HepG2 (cell line): ENCODE data around the gene DYNC2LI1. TPM values are rescaled to one million over a fixed set of nuclear protein-coding genes. Genes with fewer than 3 reads are reported as not detected.

Source experiments
- ATAC-seq: fragments of 200-7000 bp; cut with Tn5 transposase; 3 replicates; pipeline ENCODE4 v1.9.1; 2020; ENCODE audit warnings: mild to moderate bottlenecking, moderate library complexity
- BruUV-seq: library from RNA; stranded (reverse); fragments of 400-500 nt; replicated peaks from 2 replicates; lab custom pipeline; 2021; lab: Mats Ljungman, UMichigan
- CTCF ChIA-PET: fragments of 300-600 bp; formaldehyde crosslinking; extraction: SDS; loops from one replicate; lab custom pipeline; 2021; ENCODE audit warnings: low total read pairs, inconsistent platforms, low intra/inter-chr PET ratio; lab: Yijun Ruan, JAX
- POLR2A ChIA-PET: fragments of 350-600 bp; sonication (Branson Sonifier 250); formaldehyde crosslinking; loops from one replicate; lab custom pipeline; 2020; ENCODE audit warnings: antibody characterized with exemption, inconsistent platforms; lab: Yijun Ruan, JAX
- DNase-seq: peaks from one replicate; pipeline ENCODE4 v3.0.0-alpha.2; 2015; ENCODE audit warnings: low spot score
- FAIRE-seq: peaks from 3 replicates; lab custom pipeline; 2011; peaks lifted over from hg19 to GRCh38; lab: Jason Lieb, UNC
- H2AFZ ChIP-seq: one replicate; pipeline ENCODE4 v1.6.1; 2011; ENCODE audit warnings: low read length, inconsistent platforms
- H3K27ac ChIP-seq: fragments of 300-600 bp; 3 replicates; pipeline ENCODE4 v1.8.0; 2011; ENCODE audit warnings: mixed run types, mild to moderate bottlenecking, mixed read lengths, low read length, inconsistent platforms; ENCODE audit not compliant: insufficient read depth; ENCODE audit errors: extremely low read length
- H3K27me3 ChIP-seq, 2 experiments: fragments of 200-600 bp in 1 of 2; 2 replicates in 1 of 2; 3 replicates in 1 of 2; pipeline versions ENCODE4 v1.6.0 to v1.8.0; 2011; ENCODE audit warnings: low read length in 2 of 2, mild to moderate bottlenecking in 2 of 2, moderate library complexity in 2 of 2, inconsistent platforms in 1 of 2; ENCODE audit not compliant: insufficient read depth in 2 of 2, control insufficient read depth in 1 of 2
- H3K36me3 ChIP-seq, 2 experiments: fragments of 200-600 bp in 1 of 2; replicated peaks in 1 of 2; 2 replicates in 1 of 2; 3 replicates in 1 of 2; pipeline versions ENCODE4 v1.5.1 to v1.8.0; 2011; ENCODE audit warnings: low read length in 2 of 2, inconsistent platforms in 1 of 2; ENCODE audit not compliant: insufficient read depth in 2 of 2, control insufficient read depth in 1 of 2
- H3K4me1 ChIP-seq: 2 replicates; pipeline ENCODE4 v1.5.1; 2012; ENCODE audit warnings: low read length, inconsistent platforms; ENCODE audit not compliant: insufficient read depth
- H3K4me2 ChIP-seq: 2 replicates; pipeline ENCODE4 v1.6.0; 2011; ENCODE audit warnings: low read depth, low read length, inconsistent platforms
- H3K4me3 ChIP-seq, 3 experiments: fragments of 200-600 bp in 1 of 3; sonication (generic), shearing (Covaris generic) in 1 of 3; replicated peaks in 1 of 3; 2 replicates each; pipeline ENCODE4 v1.5.1; 2011 to 2016; ENCODE audit warnings: low read length in 3 of 3, inconsistent platforms in 2 of 3, low read depth in 2 of 3, mild to moderate bottlenecking in 2 of 3, control low read depth in 1 of 3, mixed read lengths in 1 of 3; ENCODE audit not compliant: insufficient read depth in 1 of 3
- H3K79me2 ChIP-seq: one replicate; pipeline ENCODE4 v1.6.1; 2011; ENCODE audit warnings: low read length, inconsistent platforms; ENCODE audit not compliant: insufficient read depth
- H3K9ac ChIP-seq: 2 replicates; pipeline ENCODE4 v1.6.0; 2011; ENCODE audit warnings: mild to moderate bottlenecking, low read depth, low read length, inconsistent platforms; ENCODE audit not compliant: insufficient read depth
- H3K9me3 ChIP-seq: 2 replicates; pipeline ENCODE4 v1.5.1; 2012; ENCODE audit warnings: mild to moderate bottlenecking, low read length
- H4K20me1 ChIP-seq: 2 replicates; pipeline ENCODE4 v1.6.0; 2011; ENCODE audit warnings: inconsistent platforms, mild to moderate bottlenecking, low read length, moderate library complexity; ENCODE audit not compliant: insufficient read depth
- ESRRA ChIP-seq: sonication (generic); formaldehyde crosslinking; IDR thresholded peaks from 2 replicates; pipeline ENCODE4 v1.5.1; 2020; ENCODE audit warnings: mild to moderate bottlenecking, low read depth, missing genetic modification reagents
- IKZF4 ChIP-seq: sonication (generic); formaldehyde crosslinking; IDR thresholded peaks from 2 replicates; pipeline ENCODE4 v1.5.1; 2020; ENCODE audit warnings: borderline replicate concordance, mild to moderate bottlenecking, low read depth, missing genetic modification reagents; ENCODE audit errors: not compliant biosample characterization
- MAFG ChIP-seq: sonication (generic); formaldehyde crosslinking; IDR thresholded peaks from 2 replicates; pipeline ENCODE4 v1.5.1; 2020; ENCODE audit warnings: mild to moderate bottlenecking, missing genetic modification reagents
- NCOR1 ChIP-seq: fragments of 200-600 bp; sonication (generic); IDR thresholded peaks from 2 replicates; pipeline ENCODE4 v1.7.0; 2017; ENCODE audit warnings: antibody characterized with exemption, low read length, borderline replicate concordance
- SOX6 ChIP-seq, 2 experiments: fragments of 450-650 bp in 1 of 2; sonication (generic) in 1 of 2; formaldehyde crosslinking in 1 of 2; IDR thresholded peaks; 2 replicates each; pipeline versions ENCODE4 v1.4.0 to v1.6.1; 2017 to 2020; ENCODE audit warnings: antibody characterized with exemption in 1 of 2, mild to moderate bottlenecking in 1 of 2, missing genetic modification reagents in 1 of 2
- STAT5B ChIP-seq: sonication (generic); formaldehyde crosslinking; IDR thresholded peaks from 2 replicates; pipeline ENCODE4 v1.4.0; 2020; ENCODE audit warnings: missing genetic modification reagents
- TBX3 ChIP-seq: fragments of 450-650 bp; IDR thresholded peaks from 2 replicates; pipeline ENCODE4 v1.6.1; 2017; ENCODE audit warnings: antibody characterized with exemption, mild to moderate bottlenecking, inconsistent platforms, borderline replicate concordance
- TEAD3 ChIP-seq: optimal IDR thresholded peaks from 2 replicates; pipeline ENCODE3; 2016; ENCODE audit warnings: borderline replicate concordance
- YEATS4 ChIP-seq: sonication (generic); formaldehyde crosslinking; IDR thresholded peaks from 2 replicates; pipeline ENCODE4 v1.4.0; 2020; ENCODE audit warnings: missing genetic modification reagents, borderline replicate concordance
- ZBTB21 ChIP-seq: sonication (generic); formaldehyde crosslinking; IDR thresholded peaks from 2 replicates; pipeline ENCODE4 v1.4.0; 2020; ENCODE audit warnings: missing genetic modification reagents
- ZNF430 ChIP-seq: sonication (generic); formaldehyde crosslinking; IDR thresholded peaks from 2 replicates; pipeline ENCODE4 v1.9.0; 2021; ENCODE audit warnings: mild to moderate bottlenecking, missing genetic modification reagents
- ZNF660 ChIP-seq: sonication (generic); formaldehyde crosslinking; IDR thresholded peaks from 2 replicates; pipeline ENCODE4 v1.5.1; 2020; ENCODE audit warnings: mild to moderate bottlenecking, low read depth, missing genetic modification reagents, borderline replicate concordance
- ZNF703 ChIP-seq: sonication (generic); formaldehyde crosslinking; IDR thresholded peaks from 2 replicates; pipeline ENCODE4 v1.5.1; 2020; ENCODE audit warnings: missing genetic modification reagents, mild to moderate bottlenecking, moderate library complexity, borderline replicate concordance
- ZNF792 ChIP-seq: IDR thresholded peaks from 2 replicates; pipeline ENCODE4 v1.6.1; 2016
- ZSCAN21 ChIP-seq: sonication (generic); formaldehyde crosslinking; IDR thresholded peaks from 2 replicates; pipeline ENCODE4 v1.8.0; 2022; ENCODE audit warnings: mild to moderate bottlenecking, missing genetic modification reagents, moderate library complexity, borderline replicate concordance
- ZSCAN30 ChIP-seq: sonication (generic); formaldehyde crosslinking; IDR thresholded peaks from 2 replicates; pipeline ENCODE4 v1.5.0; 2020; ENCODE audit warnings: mild to moderate bottlenecking, missing genetic modification reagents
- WGBS: methylation state at CpG from one replicate; pipeline ENCODE4 v1.1.6; 2017; ENCODE audit warnings: low lambda C conversion rate; 5-methylcytosine and 5-hydroxymethylcytosine counted together
- in situ Hi-C: cut with HindIII; loops from 2 replicates; pipeline ENCODE4 v1.10.0; 2017; ENCODE audit warnings: low pct_unique_long_range_greater_than_20kb; ENCODE audit not compliant: extremely low pct_ligation_motif_present
- intact Hi-C: fragments of 100-400 bp; cut with micrococcal nuclease; formaldehyde crosslinking; loops from one replicate; pipeline ENCODE4 v1.10.0; 2022; ENCODE audit not compliant: unreplicated experiment
- polyA plus RNA-seq, 8 experiments: library from polyadenylated mRNA; depleted of rRNA in 3 of 8; stranded (reverse) in 7 of 8; unstranded in 1 of 8; fragments of >200 nt; fragmentation: Illumina TruSeq in 4 of 8; extraction: Trizol in 4 of 8; gene quantifications; 2 replicates each; pipeline versions ENCODE4 v1.2.1 to v1.2.3, GENCODE V29; 2011 to 2016; ENCODE audit warnings: low read depth in 4 of 8, missing spikeins in 1 of 8, mixed read lengths in 1 of 8; ENCODE audit not compliant: insufficient read depth in 1 of 8
- total RNA-seq, 5 experiments: library from RNA; depleted of rRNA; stranded (reverse); fragments of >200 nt; fragmentation: Illumina TruSeq; extraction: Trizol; gene quantifications; 2 replicates each; pipeline ENCODE4 v1.2.3, GENCODE V29; 2016; ENCODE audit warnings: low read depth in 1 of 5
- TF ChIP-seq, protein P1 (sequence below): sonication (generic); formaldehyde crosslinking; IDR thresholded peaks from 2 replicates; pipeline ENCODE4 v1.4.0; 2020; ENCODE audit warnings: mild to moderate bottlenecking, low read depth, missing genetic modification reagents
- TF ChIP-seq, protein P2 (sequence below): sonication (generic); formaldehyde crosslinking; IDR thresholded peaks from 2 replicates; pipeline ENCODE4 v1.4.0; 2020; ENCODE audit warnings: missing genetic modification reagents, mild to moderate bottlenecking, borderline replicate concordance
- TF ChIP-seq, protein P3 (sequence below): sonication (generic); formaldehyde crosslinking; IDR thresholded peaks from 2 replicates; pipeline ENCODE4 v1.4.0; 2020; ENCODE audit warnings: missing genetic modification reagents, mild to moderate bottlenecking, borderline replicate concordance

Gene DYNC2LI1
- total and polyA plus RNA-seq, 2 of the 13 experiments (the other 11 are each of a cell fraction or from before 2014, with no cell fraction given): 16.9 to 23.2 TPM

DNA sequence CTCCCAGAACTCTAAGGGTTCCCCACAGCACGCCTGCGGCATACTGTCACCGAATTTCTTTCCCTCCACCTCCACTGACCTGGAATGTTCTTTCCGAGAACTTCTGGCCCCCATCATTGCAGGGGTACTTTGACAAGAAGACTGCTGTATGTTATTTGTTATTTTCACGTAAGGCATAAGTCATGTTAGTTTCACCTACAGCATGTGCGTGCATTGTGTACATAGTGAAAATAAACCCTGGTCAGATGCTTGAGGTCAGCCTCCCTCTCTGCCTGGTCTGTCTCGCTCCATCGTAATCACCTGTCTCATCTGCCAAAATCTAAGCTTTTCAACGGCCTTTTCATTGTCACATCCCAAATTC is 69.0 kb downstream of the DYNC2LI1 start:
- Histone ChIP-seq H3K4me2 (peak overlapping the region; percentile 61), H3K27me3 (no peaks in the 10 kb centered on the region), H3K4me1 (peaks cover 58% of the 10 kb centered on the region), H3K4me3 (peak overlapping the region in 2 of 3 experiments; percentile 4 to 12; a peak in 2 of 6 replicates), H3K9me3 (no peaks in the 10 kb centered on the region), H3K27ac (peak overlapping the region; percentile 64), H3K9ac (no peak overlapping the region), H2AFZ (no peak overlapping the region), H3K79me2 (peaks cover 31% of the 10 kb centered on the region), H3K36me3 (peaks cover 5 to 21% of the 10 kb centered on the region in 2 experiments; a peak in 3 of 5 replicates), H4K20me1 (no peaks in the 10 kb centered on the region)
- ChIA-PET POLR2A (interaction anchor here (1.0 to 3.7 kb wide), 3 partner anchors 35 to 247 kb away, joined by 3 to 17 read pairs (median 3); partner anchors contain the start of gene THADA), CTCF (no interaction called here)
- WGBS: 60% methylated on average over 9 of the region's 9 CpGs
- intact Hi-C loops (no loop called here), in situ Hi-C loops (no loop called here)
- ATAC-seq (peak; percentile 7; the same call in 2 of the 3 replicates), DNase-seq (no peak), FAIRE-seq (peak; percentile 36)
- no TSS peak for BruUV-seq
- TF ChIP-seq ZNF703 (CRISPR knock-in tag): no peak
- no peak for TF ChIP-seq ZNF792 (CRISPR knock-in tag)
- TF ChIP-seq, protein P1, sequence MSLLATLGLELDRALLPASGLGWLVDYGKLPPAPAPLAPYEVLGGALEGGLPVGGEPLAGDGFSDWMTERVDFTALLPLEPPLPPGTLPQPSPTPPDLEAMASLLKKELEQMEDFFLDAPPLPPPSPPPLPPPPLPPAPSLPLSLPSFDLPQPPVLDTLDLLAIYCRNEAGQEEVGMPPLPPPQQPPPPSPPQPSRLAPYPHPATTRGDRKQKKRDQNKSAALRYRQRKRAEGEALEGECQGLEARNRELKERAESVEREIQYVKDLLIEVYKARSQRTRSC (CRISPR knock-in tag): 0 out of 2 replicates have a peak, but pooled peaks have one; percentile 44
- 0 out of 2 replicates have a peak, but pooled peaks have one; percentile 17 for TF ChIP-seq NCOR1
- no peak for TF ChIP-seq YEATS4 (CRISPR knock-in tag)
- TF ChIP-seq, protein P2, sequence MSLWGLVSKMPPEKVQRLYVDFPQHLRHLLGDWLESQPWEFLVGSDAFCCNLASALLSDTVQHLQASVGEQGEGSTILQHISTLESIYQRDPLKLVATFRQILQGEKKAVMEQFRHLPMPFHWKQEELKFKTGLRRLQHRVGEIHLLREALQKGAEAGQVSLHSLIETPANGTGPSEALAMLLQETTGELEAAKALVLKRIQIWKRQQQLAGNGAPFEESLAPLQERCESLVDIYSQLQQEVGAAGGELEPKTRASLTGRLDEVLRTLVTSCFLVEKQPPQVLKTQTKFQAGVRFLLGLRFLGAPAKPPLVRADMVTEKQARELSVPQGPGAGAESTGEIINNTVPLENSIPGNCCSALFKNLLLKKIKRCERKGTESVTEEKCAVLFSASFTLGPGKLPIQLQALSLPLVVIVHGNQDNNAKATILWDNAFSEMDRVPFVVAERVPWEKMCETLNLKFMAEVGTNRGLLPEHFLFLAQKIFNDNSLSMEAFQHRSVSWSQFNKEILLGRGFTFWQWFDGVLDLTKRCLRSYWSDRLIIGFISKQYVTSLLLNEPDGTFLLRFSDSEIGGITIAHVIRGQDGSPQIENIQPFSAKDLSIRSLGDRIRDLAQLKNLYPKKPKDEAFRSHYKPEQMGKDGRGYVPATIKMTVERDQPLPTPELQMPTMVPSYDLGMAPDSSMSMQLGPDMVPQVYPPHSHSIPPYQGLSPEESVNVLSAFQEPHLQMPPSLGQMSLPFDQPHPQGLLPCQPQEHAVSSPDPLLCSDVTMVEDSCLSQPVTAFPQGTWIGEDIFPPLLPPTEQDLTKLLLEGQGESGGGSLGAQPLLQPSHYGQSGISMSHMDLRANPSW (CRISPR knock-in tag): 0 out of 2 replicates have a peak, but pooled peaks have one; percentile 48
- TF ChIP-seq ZBTB21: no peak
- no peak for TF ChIP-seq STAT5B (CRISPR knock-in tag)
- TF ChIP-seq SOX6 (IDR thresholded peaks at IDR 0.05): no peak
- peak; percentile 48; the same call in 1 of the 2 replicates for TF ChIP-seq SOX6 (CRISPR knock-in tag; IDR thresholded peaks at IDR 0.05)
- TF ChIP-seq ZSCAN30 (CRISPR knock-in tag): no peak
- 0 out of 2 replicates have a peak, but pooled peaks have one; percentile 16 for TF ChIP-seq ZNF430 (CRISPR knock-in tag)
- TF ChIP-seq IKZF4 (CRISPR knock-in tag): no peak
- TF ChIP-seq ZSCAN21 (CRISPR knock-in tag): no peak
- TF ChIP-seq, protein P3, sequence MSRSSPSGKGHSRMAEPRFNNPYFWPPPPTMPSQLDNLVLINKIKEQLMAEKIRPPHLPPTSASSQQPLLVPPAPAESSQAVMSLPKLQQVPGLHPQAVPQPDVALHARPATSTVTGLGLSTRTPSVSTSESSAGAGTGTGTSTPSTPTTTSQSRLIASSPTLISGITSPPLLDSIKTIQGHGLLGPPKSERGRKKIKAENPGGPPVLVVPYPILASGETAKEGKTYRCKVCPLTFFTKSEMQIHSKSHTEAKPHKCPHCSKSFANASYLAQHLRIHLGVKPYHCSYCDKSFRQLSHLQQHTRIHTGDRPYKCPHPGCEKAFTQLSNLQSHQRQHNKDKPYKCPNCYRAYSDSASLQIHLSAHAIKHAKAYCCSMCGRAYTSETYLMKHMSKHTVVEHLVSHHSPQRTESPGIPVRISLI: 0 out of 2 replicates have a peak, but pooled peaks have one; percentile 24
- TF ChIP-seq TBX3: peak; percentile 5; the same call in 1 of the 2 replicates
- TF ChIP-seq MAFG (CRISPR knock-in tag): no peak
- no peak for TF ChIP-seq ZNF660
- no peak for TF ChIP-seq ESRRA (CRISPR knock-in tag)
- peak; percentile 25 for TF ChIP-seq TEAD3 (CRISPR knock-in tag)
